ENCODE results near the gene SHISA6. TPM values are rescaled to one million over a fixed set of nuclear protein-coding genes. Genes with fewer than 3 reads are reported as not detected.

Gene SHISA6
- total RNA-seq, 4 donors from 2014 or later: 0.45 to 4.9 (median 3.3) TPM

DNA sequence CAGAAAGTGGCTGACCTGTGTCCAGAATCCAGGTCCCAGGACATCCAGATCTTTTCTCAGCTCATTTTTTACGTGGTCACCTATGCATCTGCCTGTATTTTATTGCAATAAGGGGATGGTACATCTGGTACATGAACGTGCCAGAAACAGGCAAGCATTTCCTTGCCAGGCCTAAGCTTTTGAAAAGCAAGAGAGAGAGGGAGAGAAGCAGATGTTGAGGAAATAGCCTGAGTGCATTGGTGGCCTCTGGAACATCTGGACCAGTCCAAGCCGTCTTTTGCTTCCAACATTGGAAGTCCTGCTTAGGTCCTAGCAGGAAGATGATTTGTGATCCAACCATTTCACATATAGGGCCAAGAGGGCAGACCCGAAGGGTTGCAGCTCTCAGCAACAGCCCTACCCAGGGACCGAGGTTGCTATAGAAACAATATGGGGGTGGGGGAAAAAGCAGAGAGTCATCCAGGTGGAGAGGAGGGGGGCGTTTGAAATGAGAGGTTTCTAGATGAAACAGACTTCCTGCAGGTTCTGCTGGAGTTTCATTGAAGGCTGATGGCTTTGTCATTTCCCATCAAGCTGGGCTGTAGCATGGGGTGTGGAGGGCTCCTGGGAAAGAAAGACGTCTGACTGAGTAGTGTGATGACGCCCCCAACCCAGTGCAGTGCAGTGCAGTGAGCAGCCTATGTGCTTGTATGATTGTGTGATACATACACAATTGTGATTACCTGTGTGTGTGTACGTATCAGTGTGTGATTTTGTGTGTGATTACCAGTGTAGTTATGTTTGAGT is 61.6 kb downstream of the SHISA6 start:
- DNase-seq (ENCODE audit: low spot score in 2 of 2): no peak
- Histone ChIP-seq H3K9me3 (no peaks in the 10 kb centered on the region), H3K4me1 (no peaks in the 10 kb centered on the region), H3K36me3 (no peaks in the 10 kb centered on the region), H3K27me3 (no peaks in the 10 kb centered on the region), H3K4me3 (no peak overlapping the region), H3K27ac (no peak overlapping the region)
- WGBS: 59% methylated on average over 9 of the region's 9 CpGs
- TF ChIP-seq, protein P1, sequence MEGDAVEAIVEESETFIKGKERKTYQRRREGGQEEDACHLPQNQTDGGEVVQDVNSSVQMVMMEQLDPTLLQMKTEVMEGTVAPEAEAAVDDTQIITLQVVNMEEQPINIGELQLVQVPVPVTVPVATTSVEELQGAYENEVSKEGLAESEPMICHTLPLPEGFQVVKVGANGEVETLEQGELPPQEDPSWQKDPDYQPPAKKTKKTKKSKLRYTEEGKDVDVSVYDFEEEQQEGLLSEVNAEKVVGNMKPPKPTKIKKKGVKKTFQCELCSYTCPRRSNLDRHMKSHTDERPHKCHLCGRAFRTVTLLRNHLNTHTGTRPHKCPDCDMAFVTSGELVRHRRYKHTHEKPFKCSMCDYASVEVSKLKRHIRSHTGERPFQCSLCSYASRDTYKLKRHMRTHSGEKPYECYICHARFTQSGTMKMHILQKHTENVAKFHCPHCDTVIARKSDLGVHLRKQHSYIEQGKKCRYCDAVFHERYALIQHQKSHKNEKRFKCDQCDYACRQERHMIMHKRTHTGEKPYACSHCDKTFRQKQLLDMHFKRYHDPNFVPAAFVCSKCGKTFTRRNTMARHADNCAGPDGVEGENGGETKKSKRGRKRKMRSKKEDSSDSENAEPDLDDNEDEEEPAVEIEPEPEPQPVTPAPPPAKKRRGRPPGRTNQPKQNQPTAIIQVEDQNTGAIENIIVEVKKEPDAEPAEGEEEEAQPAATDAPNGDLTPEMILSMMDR (IDR thresholded peaks at IDR 0.05): no peak
- TF ChIP-seq EP300 (IDR thresholded peaks at IDR 0.05) (no peak), POLR2A (IDR thresholded peaks at IDR 0.05) (no peak), POLR2AphosphoS5 (IDR thresholded peaks at IDR 0.05) (no peak)

DNA sequence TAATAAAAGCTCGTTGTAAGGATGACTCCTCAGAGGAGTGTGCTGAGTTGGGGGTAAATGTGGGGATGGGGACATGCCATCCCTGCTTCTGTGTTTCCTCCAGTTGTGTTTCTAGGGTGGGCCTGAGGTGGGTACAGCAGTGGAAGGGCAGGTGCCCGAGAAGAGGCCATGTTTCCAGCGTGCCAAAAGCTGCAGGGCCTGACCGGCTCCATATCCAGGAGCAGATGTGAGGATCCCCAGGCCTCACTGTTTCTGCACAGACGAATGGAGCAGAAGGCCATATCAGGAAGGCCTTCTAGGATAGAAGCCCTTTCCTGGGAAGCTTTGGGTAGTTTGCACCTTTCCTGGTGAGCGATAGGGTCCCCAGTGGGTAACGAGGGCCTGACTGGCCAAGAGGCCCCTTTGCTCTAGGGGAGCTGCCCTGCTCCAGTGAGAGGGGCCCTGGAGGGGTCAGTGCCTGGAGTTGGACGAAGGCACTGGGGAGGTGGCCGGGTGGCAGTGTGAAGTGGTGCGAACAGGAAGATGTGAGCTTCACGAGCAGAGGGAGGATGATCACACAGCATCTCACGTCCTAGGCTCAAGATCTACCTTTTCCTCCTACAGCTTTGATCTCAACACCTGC is 62.9 kb downstream of the SHISA6 start:
- Histone ChIP-seq H3K9me3 (no peaks in the 10 kb centered on the region), H3K36me3 (no peaks in the 10 kb centered on the region), H3K27ac (no peak overlapping the region), H3K27me3 (no peaks in the 10 kb centered on the region), H3K4me1 (no peaks in the 10 kb centered on the region), H3K4me3 (no peak overlapping the region)
- WGBS: 90% methylated on average over 10 of the region's 12 CpGs
- DNase-seq (ENCODE audit: low spot score in 2 of 2): no peak
- TF ChIP-seq EP300 (IDR thresholded peaks at IDR 0.05) (no peak), POLR2A (IDR thresholded peaks at IDR 0.05) (no peak), POLR2AphosphoS5 (IDR thresholded peaks at IDR 0.05) (no peak)
- TF ChIP-seq, protein P1 (IDR thresholded peaks at IDR 0.05): no peak

DNA sequence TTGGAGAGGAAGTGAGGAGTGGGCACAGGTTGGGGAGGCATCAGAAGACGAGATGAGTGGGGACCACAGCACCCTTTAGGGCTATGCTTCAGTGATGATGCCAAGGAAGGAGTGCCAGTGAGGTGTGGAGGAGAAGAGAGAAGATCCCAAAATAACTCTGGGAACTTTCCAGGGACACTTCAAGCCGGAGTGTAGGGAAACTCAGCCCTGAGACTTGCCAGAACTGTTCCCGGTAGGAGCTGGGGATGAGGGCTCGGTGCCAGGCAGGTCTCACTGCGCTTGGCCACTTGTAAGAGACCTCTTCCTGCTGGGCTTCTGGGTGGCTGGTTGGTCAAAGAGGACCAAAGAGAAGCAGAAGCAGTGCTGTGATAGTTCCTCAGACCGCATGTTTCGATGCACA is 63.6 kb downstream of the SHISA6 start:
- no peak for DNase-seq (ENCODE audit: low spot score in 2 of 2)
- no peak overlapping the region for H3K27ac ChIP-seq
- H3K9me3 ChIP-seq: no peaks in the 10 kb centered on the region
- TF ChIP-seq POLR2AphosphoS5 (IDR thresholded peaks at IDR 0.05) (no peak), EP300 (IDR thresholded peaks at IDR 0.05) (no peak), POLR2A (IDR thresholded peaks at IDR 0.05) (no peak)
- TF ChIP-seq, protein P1 (IDR thresholded peaks at IDR 0.05): no peak
- no peaks in the 10 kb centered on the region for H3K27me3 ChIP-seq
- WGBS: 82% methylated on average over 7 of the region's 7 CpGs
- no peaks in the 10 kb centered on the region for H3K4me1 ChIP-seq
- no peak overlapping the region for H3K4me3 ChIP-seq
- H3K36me3 ChIP-seq: no peaks in the 10 kb centered on the region

DNA sequence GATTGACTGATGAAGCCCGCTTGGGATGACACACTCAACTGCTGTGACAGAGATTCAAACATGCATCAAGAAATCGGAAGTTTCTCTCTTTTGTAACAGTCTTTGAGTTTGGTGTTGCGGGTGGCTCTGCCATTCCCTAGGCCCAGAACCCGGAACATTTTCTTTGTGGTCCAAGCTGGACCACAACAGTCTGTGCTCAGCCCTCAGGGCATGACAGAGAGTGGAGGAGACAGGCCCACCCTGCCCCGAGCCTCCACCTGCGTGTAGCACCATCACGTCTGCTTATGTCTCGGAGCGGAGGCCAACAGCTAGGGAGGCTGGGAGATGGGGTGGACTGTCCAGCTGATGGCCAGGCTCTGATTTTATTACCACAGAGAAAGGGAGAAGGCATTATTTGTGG is 64.5 kb downstream of the SHISA6 start:
- no peak for DNase-seq (ENCODE audit: low spot score in 2 of 2)
- 96% methylated on average over 9 of the region's 9 CpGs for WGBS
- H3K9me3 ChIP-seq: no peaks in the 10 kb centered on the region
- no peaks in the 10 kb centered on the region for H3K4me1 ChIP-seq
- no peak overlapping the region for H3K4me3 ChIP-seq
- no peaks in the 10 kb centered on the region for H3K36me3 ChIP-seq
- TF ChIP-seq, protein P1 (IDR thresholded peaks at IDR 0.05): no peak
- no peak for TF ChIP-seq EP300 (IDR thresholded peaks at IDR 0.05)
- no peak for TF ChIP-seq POLR2A (IDR thresholded peaks at IDR 0.05)
- TF ChIP-seq POLR2AphosphoS5 (IDR thresholded peaks at IDR 0.05): no peak
- H3K27me3 ChIP-seq: no peaks in the 10 kb centered on the region
- H3K27ac ChIP-seq: no peak overlapping the region

DNA sequence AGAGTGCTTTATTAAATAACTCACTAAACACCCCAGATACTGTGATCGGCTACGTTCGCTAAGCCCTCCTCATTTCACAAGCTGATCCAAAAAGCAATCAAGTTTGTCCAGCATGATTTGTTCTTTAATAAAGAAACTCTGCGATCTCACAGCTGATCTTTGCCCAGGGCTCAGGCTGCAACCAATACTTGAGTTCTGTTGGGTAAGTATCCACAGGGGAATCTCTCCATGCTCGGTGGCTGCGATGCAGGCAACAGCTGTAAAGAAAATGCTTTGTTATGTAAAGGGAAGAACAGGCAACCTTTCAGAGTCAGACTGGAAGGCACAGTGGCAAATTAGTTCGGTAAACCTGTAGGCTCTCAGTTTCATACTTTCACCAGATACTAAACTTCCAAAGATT is 67.5 kb downstream of the SHISA6 start:
- no peak for TF ChIP-seq POLR2AphosphoS5 (IDR thresholded peaks at IDR 0.05)
- no peak for TF ChIP-seq POLR2A (IDR thresholded peaks at IDR 0.05)
- TF ChIP-seq, protein P1 (IDR thresholded peaks at IDR 0.05): no peak
- TF ChIP-seq EP300 (IDR thresholded peaks at IDR 0.05): no peak
- H3K36me3 ChIP-seq: no peaks in the 10 kb centered on the region
- H3K27ac ChIP-seq: no peak overlapping the region
- no peaks in the 10 kb centered on the region for H3K4me1 ChIP-seq
- WGBS: 60% methylated on average over 7 of the region's 7 CpGs
- H3K9me3 ChIP-seq: no peaks in the 10 kb centered on the region
- no peak for DNase-seq (ENCODE audit: low spot score in 2 of 2)
- H3K4me3 ChIP-seq: no peak overlapping the region
- no peaks in the 10 kb centered on the region for H3K27me3 ChIP-seq
